GM19035 (cell line): ENCODE measurements around the gene SYNE1.
"Not testable (repeated sequence)": the region's sequence is repeated elsewhere in the genome, so short reads cannot be mapped to it uniquely, and the experiment has no call there.

Experiments used
- ATAC-seq: cut with Tn5 transposase; IDR thresholded peaks from one replicate; pipeline ENCODE4 v1.9.1; 2021; ENCODE audit not compliant: unreplicated experiment

Gene SYNE1

GRCh38 chr6:152441902-152442301 is 195.3 kb downstream of the SYNE1 start:
- ATAC-seq, result no peak

GRCh38 chr6:152435816-152436215 is 201.3 kb downstream of the SYNE1 start:
- no peak for ATAC-seq

- ATAC-seq, result no peak
Observed at GRCh38 chr6:152432758-152433157, 204.4 kb downstream of the SYNE1 start.

- ATAC-seq, result no peak
Observed at GRCh38 chr6:152428126-152428525, 209.0 kb downstream of the SYNE1 start.

GRCh38 chr6:152426276-152426675 is 210.9 kb downstream of the SYNE1 start:
- no peak for ATAC-seq

- peak; percentile 62 for ATAC-seq
Observed at GRCh38 chr6:152423216-152424103, 213.7 kb downstream of the SYNE1 start.

- not testable (repeated sequence) for ATAC-seq
Observed at GRCh38 chr6:152421496-152421895, 215.7 kb downstream of the SYNE1 start.

GRCh38 chr6:152420696-152421095 is 216.5 kb downstream of the SYNE1 start:
- no peak for ATAC-seq

- no peak for ATAC-seq
Observed at GRCh38 chr6:152418551-152418950, 218.6 kb downstream of the SYNE1 start.

- no peak for ATAC-seq
Observed at GRCh38 chr6:152416652-152417051, 220.5 kb downstream of the SYNE1 start.

GRCh38 chr6:152404936-152405595 is 232.1 kb downstream of the SYNE1 start:
- no peak for ATAC-seq

GRCh38 chr6:152404086-152404857 is 232.9 kb downstream of the SYNE1 start:
- no peak for ATAC-seq

- ATAC-seq, result no peak
Observed at GRCh38 chr6:152402791-152403190, 234.4 kb downstream of the SYNE1 start.

GRCh38 chr6:152401978-152402377 is 235.2 kb downstream of the SYNE1 start:
- ATAC-seq, result no peak

- no peak for ATAC-seq
Observed at GRCh38 chr6:152399399-152399798, 237.8 kb downstream of the SYNE1 start.

- no peak for ATAC-seq
Observed at GRCh38 chr6:152398993-152399392, 238.2 kb downstream of the SYNE1 start.

GRCh38 chr6:152398316-152398715 is 238.8 kb downstream of the SYNE1 start:
- ATAC-seq, result no peak

GRCh38 chr6:152394303-152394702 is 242.9 kb downstream of the SYNE1 start:
- ATAC-seq, result no peak

GRCh38 chr6:152391179-152391880 is 245.8 kb downstream of the SYNE1 start:
- ATAC-seq, result no peak

- ATAC-seq, result no peak
Observed at GRCh38 chr6:152387091-152387490, 250.1 kb downstream of the SYNE1 start.

GRCh38 chr6:152386131-152386530 is 251.0 kb downstream of the SYNE1 start:
- no peak for ATAC-seq
